K562 (cell line): ENCODE measurements around the gene FRYL. TPM values are rescaled to one million over a fixed set of nuclear protein-coding genes. Genes with fewer than 3 reads are reported as not detected.

ENCODE experiments used
- BHLHE40 ChIP-seq: IDR thresholded peaks from 2 replicates; pipeline ENCODE4 v1.6.1; 2011; ENCODE audit warnings: low read length, improper control_type of control experiment
- BRD4 ChIP-seq: fragments of 200-600 bp; sonication (generic); IDR thresholded peaks from 2 replicates; pipeline ENCODE4 v1.6.1; 2017; ENCODE audit warnings: inconsistent platforms
- CBFA2T2 ChIP-seq: fragments of 450-650 bp; conservative IDR thresholded peaks from 2 replicates; pipeline ENCODE4 v1.6.1; 2017; ENCODE audit warnings: mild to moderate bottlenecking
- CEBPG ChIP-seq, 3 experiments: fragments of 200-800 bp in 1 of 3; sonication (Bioruptor generic) in 1 of 3; sonication (generic) in 1 of 3; formaldehyde crosslinking in 1 of 3; IDR thresholded peaks in 2 of 3; conservative IDR thresholded peaks in 1 of 3; 2 replicates each; pipeline versions ENCODE4 v1.6.1 to v1.8.0; 2016 to 2022; ENCODE audit warnings: missing compliant biosample characterization in 2 of 3, missing genetic modification characterization in 2 of 3, mild to moderate bottlenecking in 1 of 3, missing genetic modification reagents in 1 of 3
- CHD1 ChIP-seq: fragments of 200-600 bp; sonication (generic); IDR thresholded peaks from one replicate; pipeline ENCODE4 v1.6.1; 2012; ENCODE audit warnings: mild to moderate bottlenecking, moderate library complexity, low read length, inconsistent platforms
- NFATC3 ChIP-seq: fragments of 450-650 bp; IDR thresholded peaks from 2 replicates; pipeline ENCODE4 v1.6.1; 2017; ENCODE audit warnings: mild to moderate bottlenecking
- POLR2H ChIP-seq: IDR thresholded peaks from 2 replicates; pipeline ENCODE4 v1.6.1; 2016; ENCODE audit warnings: missing genetic modification characterization, low read depth, mild to moderate bottlenecking, control low read depth, missing compliant biosample characterization, moderate library complexity
- POLR3G ChIP-seq: IDR thresholded peaks from 2 replicates; pipeline ENCODE4 v1.6.1; 2011; ENCODE audit not compliant: insufficient read length, insufficient replicate concordance; ENCODE audit errors: extremely low read depth
- ZNF347 ChIP-seq: fragments of 450-650 bp; formaldehyde crosslinking; IDR thresholded peaks from 2 replicates; pipeline ENCODE4 v1.4.0; 2020; ENCODE audit warnings: low read depth, mild to moderate bottlenecking, moderate library complexity
- polyA plus RNA-seq, 8 experiments: library from polyadenylated mRNA; depleted of rRNA in 4 of 8; stranded (reverse) in 5 of 8; unstranded in 3 of 8; fragments of >200 nt; fragmentation: Nextera tagmentation in 2 of 8; fragmentation: Illumina TruSeq in 1 of 8; extraction: Ambion mirVana in 2 of 8; extraction: Trizol in 1 of 8; gene quantifications; 2 replicates each; pipeline versions ENCODE4 v1.2.1 to v1.2.3, GENCODE V29; 2011 to 2014; ENCODE audit warnings: inconsistent platforms in 1 of 8, missing spikeins in 1 of 8
- total RNA-seq, 7 experiments: library from RNA; depleted of rRNA in 6 of 7; stranded (reverse); fragments of >200 nt in 6 of 7; fragmentation: Illumina TruSeq in 2 of 7; extraction: Trizol in 2 of 7; gene quantifications; 2 replicates each; pipeline versions ENCODE4 v1.2.1 to v1.2.3, GENCODE V29; 2011 to 2021; ENCODE audit warnings: low replicate concordance in 1 of 7
- TF ChIP-seq, protein P1 (sequence below): fragments of 450-650 bp; IDR thresholded peaks from 2 replicates; pipeline ENCODE4 v1.6.1; 2016; ENCODE audit warnings: mild to moderate bottlenecking
- TF ChIP-seq, protein P2 (sequence below), 2 experiments: IDR thresholded peaks in 1 of 2; conservative IDR thresholded peaks in 1 of 2; 2 replicates each; pipeline ENCODE4 v1.6.1; 2016; ENCODE audit warnings: low read depth in 2 of 2, mild to moderate bottlenecking in 1 of 2, missing compliant biosample characterization in 1 of 2, missing genetic modification characterization in 1 of 2, moderate library complexity in 1 of 2
- TF ChIP-seq, protein P3 (sequence below): fragments of 450-650 bp; formaldehyde crosslinking; IDR thresholded peaks from 2 replicates; pipeline ENCODE4 v1.4.0; 2022; ENCODE audit warnings: mild to moderate bottlenecking, moderate library complexity
- TF ChIP-seq, protein P4 (sequence below), 2 experiments: IDR thresholded peaks; 2 replicates each; pipeline ENCODE4 v1.6.1; 2011; ENCODE audit warnings: borderline replicate concordance in 1 of 2, control low read depth in 1 of 2, low read depth in 1 of 2, low read length in 1 of 2, mild to moderate bottlenecking in 1 of 2, mixed read lengths in 1 of 2, moderate library complexity in 1 of 2; ENCODE audit not compliant: insufficient read depth in 1 of 2, insufficient read length in 1 of 2, poor library complexity in 1 of 2, severe bottlenecking in 1 of 2; ENCODE audit errors: extremely low read depth in 1 of 2

Gene FRYL
- total and polyA plus RNA-seq, 9 of the 15 experiments (the other 6 are each of a cell fraction or from before 2014, with no cell fraction given), result 7.2 to 34.9 (median 15.9) TPM

- TF ChIP-seq POLR2H, result no peak
- TF ChIP-seq, protein P1, sequence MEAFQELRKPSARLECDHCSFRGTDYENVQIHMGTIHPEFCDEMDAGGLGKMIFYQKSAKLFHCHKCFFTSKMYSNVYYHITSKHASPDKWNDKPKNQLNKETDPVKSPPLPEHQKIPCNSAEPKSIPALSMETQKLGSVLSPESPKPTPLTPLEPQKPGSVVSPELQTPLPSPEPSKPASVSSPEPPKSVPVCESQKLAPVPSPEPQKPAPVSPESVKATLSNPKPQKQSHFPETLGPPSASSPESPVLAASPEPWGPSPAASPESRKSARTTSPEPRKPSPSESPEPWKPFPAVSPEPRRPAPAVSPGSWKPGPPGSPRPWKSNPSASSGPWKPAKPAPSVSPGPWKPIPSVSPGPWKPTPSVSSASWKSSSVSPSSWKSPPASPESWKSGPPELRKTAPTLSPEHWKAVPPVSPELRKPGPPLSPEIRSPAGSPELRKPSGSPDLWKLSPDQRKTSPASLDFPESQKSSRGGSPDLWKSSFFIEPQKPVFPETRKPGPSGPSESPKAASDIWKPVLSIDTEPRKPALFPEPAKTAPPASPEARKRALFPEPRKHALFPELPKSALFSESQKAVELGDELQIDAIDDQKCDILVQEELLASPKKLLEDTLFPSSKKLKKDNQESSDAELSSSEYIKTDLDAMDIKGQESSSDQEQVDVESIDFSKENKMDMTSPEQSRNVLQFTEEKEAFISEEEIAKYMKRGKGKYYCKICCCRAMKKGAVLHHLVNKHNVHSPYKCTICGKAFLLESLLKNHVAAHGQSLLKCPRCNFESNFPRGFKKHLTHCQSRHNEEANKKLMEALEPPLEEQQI, result peak; percentile 96
- TF ChIP-seq, protein P2, sequence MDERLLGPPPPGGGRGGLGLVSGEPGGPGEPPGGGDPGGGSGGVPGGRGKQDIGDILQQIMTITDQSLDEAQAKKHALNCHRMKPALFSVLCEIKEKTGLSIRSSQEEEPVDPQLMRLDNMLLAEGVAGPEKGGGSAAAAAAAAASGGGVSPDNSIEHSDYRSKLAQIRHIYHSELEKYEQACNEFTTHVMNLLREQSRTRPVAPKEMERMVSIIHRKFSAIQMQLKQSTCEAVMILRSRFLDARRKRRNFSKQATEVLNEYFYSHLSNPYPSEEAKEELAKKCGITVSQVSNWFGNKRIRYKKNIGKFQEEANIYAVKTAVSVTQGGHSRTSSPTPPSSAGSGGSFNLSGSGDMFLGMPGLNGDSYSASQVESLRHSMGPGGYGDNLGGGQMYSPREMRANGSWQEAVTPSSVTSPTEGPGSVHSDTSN (CRISPR knock-in tag; IDR thresholded peaks at IDR 0.05; ENCODE audit: low read depth), result no peak
- TF ChIP-seq, protein P2 (tag; conservative IDR thresholded peaks at IDR 0.05; ENCODE audit: low read depth), result peak; percentile 78
- no peak; the same call in 1 of the 2 replicates for TF ChIP-seq NFATC3
- no peak for TF ChIP-seq BHLHE40
- no peak for TF ChIP-seq POLR3G
- TF ChIP-seq, protein P3, sequence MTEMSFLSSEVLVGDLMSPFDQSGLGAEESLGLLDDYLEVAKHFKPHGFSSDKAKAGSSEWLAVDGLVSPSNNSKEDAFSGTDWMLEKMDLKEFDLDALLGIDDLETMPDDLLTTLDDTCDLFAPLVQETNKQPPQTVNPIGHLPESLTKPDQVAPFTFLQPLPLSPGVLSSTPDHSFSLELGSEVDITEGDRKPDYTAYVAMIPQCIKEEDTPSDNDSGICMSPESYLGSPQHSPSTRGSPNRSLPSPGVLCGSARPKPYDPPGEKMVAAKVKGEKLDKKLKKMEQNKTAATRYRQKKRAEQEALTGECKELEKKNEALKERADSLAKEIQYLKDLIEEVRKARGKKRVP, result peak; percentile 58; the same call in 1 of the 2 replicates
- peak; percentile 94 for TF ChIP-seq CBFA2T2
- no peak for TF ChIP-seq CEBPG (CRISPR knock-in tag; IDR thresholded peaks at IDR 0.05)
- no peak for TF ChIP-seq CEBPG (tag; conservative IDR thresholded peaks at IDR 0.05 in 1 of 2, IDR thresholded peaks at IDR 0.05 in 1 of 2)
- TF ChIP-seq BRD4, result no peak
- TF ChIP-seq, protein P4, sequence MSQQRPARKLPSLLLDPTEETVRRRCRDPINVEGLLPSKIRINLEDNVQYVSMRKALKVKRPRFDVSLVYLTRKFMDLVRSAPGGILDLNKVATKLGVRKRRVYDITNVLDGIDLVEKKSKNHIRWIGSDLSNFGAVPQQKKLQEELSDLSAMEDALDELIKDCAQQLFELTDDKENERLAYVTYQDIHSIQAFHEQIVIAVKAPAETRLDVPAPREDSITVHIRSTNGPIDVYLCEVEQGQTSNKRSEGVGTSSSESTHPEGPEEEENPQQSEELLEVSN (IDR thresholded peaks at IDR 0.05; ENCODE audit: borderline replicate concordance in 1 of 2, extremely low read depth in 1 of 2, insufficient read depth in 1 of 2, insufficient read length in 1 of 2, low read depth in 1 of 2, low read length in 1 of 2, poor library complexity in 1 of 2, severe bottlenecking in 1 of 2), result no peak
- TF ChIP-seq ZNF347 (CRISPR knock-in tag), result no peak
- TF ChIP-seq CHD1, result no peak
These were observed 96.1 kb downstream of the FRYL start (continued) for GRCh38 chr4:48683784-48684666.
